HG03378 (cell line): ENCODE measurements around the gene GREB1.

Source experiments
- ATAC-seq: cut with Tn5 transposase; IDR thresholded peaks from one replicate; pipeline ENCODE4 v1.9.1; 2021; ENCODE audit warnings: mild to moderate bottlenecking, moderate library complexity; ENCODE audit not compliant: unreplicated experiment

GREB1 gene

DNA sequence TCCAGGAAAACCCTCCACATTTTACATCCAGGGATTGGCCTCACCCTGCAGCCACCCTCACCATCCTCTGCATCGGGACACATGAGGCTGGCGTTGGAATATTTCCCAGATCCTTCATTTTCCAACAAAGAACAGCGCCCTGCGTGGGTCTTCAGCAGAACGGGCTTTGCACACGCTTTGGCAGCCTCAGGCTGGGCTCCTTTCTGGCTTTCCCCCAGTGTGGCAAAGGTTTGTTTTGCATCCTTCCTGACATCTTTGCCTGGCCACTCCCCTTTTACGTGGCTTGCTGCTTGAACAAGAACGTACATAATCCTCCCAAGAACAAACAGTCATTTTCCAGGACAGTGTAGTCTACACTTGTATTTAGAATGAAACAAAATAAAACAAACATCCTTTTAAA lies 25.6 kb upstream of the GREB1 start:
- ATAC-seq: no peak

DNA sequence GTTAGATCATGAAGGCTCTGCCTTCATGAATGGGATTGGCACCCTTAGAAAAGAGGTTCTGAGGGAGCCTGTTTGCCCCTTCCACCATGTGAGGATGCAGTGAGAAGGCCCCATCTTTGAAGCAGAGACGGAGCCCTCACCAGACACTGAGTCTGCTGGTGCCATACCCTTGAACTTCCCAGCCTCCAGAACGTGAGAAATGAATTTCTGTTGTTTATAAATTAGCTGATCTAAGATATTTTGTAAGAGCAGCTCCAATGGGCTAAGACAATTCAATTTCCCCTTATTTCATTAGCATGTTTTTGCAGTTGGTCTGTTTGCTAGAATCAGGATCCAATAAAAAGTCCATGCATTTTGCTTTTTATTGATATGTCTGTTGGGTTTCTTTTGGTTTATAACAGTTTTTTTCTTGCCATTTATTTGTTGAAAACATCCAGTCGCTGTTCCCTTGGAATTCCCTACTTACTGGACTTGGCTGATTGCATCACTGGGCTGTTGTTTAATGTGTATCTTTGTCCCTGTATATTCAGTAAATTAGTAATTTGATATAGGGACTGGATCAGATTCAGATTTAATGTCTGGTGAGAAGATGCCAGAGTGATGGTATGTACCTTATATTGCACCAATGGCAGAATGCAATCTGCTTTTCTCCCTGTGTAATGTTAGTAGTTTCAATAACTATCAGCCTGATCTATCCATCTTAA lies 24.0 kb upstream of the GREB1 start:
- ATAC-seq: no peak

DNA sequence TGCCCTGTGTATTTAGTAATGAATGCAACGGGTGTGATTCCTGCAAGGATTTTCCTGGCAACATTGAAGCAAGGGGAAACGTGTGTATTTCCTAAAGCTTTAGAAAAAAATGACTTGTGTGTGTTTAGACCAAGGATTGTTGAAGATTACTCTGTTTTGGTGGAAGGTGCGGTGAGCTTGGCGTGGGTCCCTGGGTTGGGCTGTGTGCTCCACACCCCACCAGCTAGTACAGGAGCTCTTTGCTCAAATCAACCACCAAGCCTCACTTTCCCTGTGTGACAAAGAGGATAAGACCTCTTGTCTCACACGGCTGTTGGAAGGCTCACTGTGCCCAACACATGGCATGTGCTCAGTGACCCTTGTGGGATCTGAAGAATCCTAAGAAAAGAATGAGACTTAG lies 21.4 kb upstream of the GREB1 start:
- ATAC-seq: no peak

- no peak for ATAC-seq
Observed at GRCh38 chr2:11513319-11513718, 20.5 kb upstream of the GREB1 start.

GRCh38 chr2:11514081-11514730 lies 19.6 kb upstream of the GREB1 start:
- no peak for ATAC-seq

- no peak for ATAC-seq
Observed at GRCh38 chr2:11514904-11515303, 18.9 kb upstream of the GREB1 start.

GRCh38 chr2:11515490-11515981 lies 18.3 kb upstream of the GREB1 start:
- ATAC-seq: no peak

GRCh38 chr2:11516984-11517648 lies 16.7 kb upstream of the GREB1 start:
- ATAC-seq: no peak

DNA sequence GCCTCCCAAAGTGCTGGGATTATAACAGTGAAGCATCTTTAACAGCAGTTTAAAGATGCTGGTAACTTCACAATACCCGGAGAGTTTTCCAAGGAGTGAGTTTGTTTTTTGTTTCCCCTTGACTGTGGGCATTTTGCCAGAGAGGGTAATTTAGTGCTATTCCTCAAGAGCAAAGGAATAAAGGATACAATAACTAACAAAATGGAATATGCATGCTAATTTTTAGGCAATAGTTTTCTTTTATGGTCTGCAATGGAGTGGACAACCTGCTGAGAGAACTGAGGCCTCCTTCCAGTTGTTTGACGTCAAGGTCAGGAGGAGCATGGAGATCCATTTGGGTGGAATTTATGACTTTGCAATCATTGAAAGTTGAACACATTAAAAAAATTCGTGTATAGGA lies 15.9 kb upstream of the GREB1 start:
- ATAC-seq: no peak

DNA sequence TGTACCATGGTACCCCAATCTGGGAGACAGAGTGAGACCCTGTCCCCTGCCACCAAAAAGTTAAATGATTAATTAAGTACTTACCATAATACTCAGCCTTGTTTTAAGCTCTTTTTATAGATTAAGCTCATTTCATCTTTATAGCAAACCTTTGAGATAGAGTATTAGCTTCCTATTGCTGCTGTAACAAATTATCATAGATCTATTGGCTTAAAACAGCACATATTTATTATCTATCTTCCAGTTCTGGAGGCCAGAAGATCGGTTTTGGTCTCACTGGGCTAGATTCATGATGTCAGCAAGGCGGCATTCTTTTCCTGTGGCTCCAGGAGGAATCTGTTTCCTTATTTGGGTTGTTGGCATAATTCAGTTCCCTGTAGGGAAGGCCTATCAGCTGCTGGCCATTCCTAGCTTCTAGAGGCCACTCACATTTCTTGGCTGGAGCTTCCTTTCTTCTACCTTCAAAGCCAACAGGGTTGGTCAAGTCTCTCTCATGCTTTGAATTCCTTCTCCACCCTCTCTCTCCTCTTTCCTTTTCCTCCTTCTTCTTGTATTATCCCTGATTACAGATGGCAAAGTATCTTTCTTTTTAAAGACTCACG lies 13.7 kb upstream of the GREB1 start:
- ATAC-seq: no peak

DNA sequence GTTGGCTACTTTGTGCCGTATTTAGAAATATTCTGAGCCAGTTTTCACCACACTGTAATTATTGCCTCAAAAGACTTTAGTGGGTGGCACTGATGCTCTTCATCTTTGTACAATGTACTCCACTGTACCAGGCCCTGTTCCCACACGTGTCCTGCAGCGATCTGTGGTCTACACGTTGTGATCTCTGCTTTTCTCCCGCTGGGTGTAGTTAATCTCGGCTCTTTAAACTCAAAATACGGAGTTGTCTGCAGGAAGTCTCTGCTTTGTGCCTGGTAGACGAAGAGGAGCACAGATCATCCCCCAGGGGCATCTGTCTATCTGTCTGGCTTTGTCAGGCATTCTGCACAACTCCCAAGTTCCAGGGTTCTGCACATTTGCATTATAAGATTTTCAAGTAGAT lies 12.1 kb upstream of the GREB1 start:
- no peak for ATAC-seq

- ATAC-seq: no peak
Observed at GRCh38 chr2:11524470-11524869, 9.4 kb upstream of the GREB1 start.

GRCh38 chr2:11525762-11526161 lies 8.1 kb upstream of the GREB1 start:
- ATAC-seq: no peak

GRCh38 chr2:11527001-11527400 lies 6.8 kb upstream of the GREB1 start:
- no peak for ATAC-seq

DNA sequence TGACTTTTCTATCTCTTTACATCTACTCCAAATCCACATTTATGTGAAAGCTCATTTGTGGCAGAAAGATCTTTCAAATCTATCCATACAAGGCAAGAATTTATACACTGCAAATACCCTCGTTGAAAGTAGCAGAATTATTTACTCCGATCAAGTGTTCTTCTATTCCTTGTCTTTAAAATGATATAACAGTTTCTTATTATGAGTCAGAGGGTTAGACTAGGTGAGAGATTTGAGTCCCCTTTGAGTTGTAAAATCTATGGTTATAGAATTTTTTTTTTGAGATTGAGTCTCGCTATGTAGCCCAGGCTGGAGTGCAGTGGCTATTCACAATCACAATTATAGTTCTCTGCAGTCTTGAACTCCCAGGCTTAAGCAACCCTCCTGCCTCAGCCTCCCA lies 5.6 kb upstream of the GREB1 start:
- no peak for ATAC-seq

GRCh38 chr2:11530864-11531465 lies 2.9 kb upstream of the GREB1 start:
- ATAC-seq: no peak

DNA sequence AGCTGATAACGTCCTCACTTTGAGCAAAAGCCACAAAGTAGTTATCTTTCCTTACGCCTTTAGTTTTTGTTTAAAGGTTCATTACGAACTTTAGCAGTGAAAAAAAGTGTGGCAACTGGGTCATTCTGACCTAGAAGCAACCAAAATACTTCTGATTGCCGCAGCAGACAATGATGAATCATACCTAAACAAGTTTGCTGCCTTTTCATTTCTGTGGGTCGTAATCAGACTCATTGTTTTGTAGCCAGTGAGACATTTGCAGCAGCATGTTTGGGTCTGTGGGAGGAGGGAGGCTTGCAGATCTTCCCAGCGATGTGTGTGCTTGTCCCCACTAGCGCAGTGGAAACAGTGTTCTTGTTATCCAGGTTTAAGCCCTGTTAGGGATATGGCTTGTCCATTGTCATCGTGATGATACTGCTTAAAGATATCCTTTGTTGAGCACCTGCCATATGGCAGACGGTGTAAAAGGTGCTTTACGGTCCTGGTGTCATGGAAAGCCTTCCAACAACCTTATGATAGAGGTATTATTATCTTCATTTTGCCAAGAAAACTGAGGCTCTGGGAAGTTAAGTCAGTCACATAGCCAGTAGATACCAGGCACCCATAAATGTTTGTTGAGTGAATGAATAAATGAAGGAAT lies 1.3 kb upstream of the GREB1 start:
- no peak for ATAC-seq

- no peak for ATAC-seq
Observed at GRCh38 chr2:11534071-11534745, 363 bp downstream of the GREB1 start.

DNA sequence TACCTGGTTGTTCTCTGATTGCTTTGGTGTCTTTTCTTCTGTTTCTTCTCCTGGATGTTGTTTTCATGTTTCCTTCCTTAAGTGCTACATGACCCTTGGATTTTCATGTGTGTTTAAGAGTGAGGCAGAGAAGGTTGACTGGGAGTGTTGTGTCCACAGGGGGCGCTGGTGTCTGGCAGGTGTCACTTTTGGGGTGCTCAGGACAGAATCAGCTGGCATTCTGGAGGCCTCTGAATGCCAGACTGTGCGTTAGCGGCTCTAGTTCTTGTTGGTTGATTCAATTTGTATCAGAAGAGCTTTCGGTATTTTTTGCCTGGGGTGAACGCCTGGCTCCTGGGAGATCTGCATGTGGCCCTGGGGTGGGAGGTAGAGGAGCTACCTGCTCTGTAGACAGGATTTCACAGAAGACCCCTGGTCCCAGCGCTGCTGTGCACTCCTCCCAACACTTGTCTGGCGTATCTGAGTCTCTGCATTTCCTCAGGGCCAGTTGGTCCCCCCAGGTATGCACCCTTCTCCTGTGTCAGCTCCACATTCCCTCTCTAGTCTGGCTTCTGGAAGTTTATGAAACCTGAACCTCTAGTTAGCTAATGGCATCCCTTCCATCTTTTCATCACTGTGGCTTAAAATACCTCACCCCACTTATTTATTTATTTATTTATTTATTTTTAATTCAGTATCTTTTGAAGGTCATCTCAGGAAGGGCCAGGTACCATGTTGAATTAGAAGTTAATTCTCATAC lies 1.1 kb downstream of the GREB1 start:
- ATAC-seq: no peak
